ENCODE data around the gene DENND6A.
"Not testable (repeated sequence)": the region's sequence is repeated elsewhere in the genome, so short reads cannot be mapped to it uniquely, and the experiment has no call there.

The DENND6A gene

GRCh38 chr3:57624801-57625200 lies 68.1 kb downstream of the DENND6A start:
- no peak for DNase-seq

- no peak for DNase-seq
Observed at GRCh38 chr3:57622362-57622761, 70.5 kb downstream of the DENND6A start.

GRCh38 chr3:57617739-57618138 lies 75.1 kb downstream of the DENND6A start:
- DNase-seq: no peak

DNA sequence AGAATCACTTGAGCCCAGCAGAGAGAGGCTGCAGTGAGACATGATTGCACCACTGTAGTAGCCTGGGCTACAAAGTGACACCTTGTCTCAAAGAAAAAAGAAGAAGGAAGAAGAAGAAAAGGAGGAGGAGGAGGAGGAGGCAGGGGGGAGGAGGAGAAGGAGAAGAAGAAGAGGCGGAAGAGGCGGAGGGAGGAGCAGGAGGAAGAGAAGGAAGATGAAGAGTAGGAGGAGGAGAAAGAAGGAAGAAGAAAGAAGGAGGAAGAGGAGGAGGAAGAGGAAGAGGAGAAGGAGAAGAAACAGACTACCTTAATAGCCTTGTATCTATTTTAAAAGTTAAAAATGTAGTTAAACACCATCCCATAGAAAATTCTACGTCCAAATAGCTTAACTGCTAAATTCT lies 76.6 kb downstream of the DENND6A start:
- no peak for DNase-seq

DNA sequence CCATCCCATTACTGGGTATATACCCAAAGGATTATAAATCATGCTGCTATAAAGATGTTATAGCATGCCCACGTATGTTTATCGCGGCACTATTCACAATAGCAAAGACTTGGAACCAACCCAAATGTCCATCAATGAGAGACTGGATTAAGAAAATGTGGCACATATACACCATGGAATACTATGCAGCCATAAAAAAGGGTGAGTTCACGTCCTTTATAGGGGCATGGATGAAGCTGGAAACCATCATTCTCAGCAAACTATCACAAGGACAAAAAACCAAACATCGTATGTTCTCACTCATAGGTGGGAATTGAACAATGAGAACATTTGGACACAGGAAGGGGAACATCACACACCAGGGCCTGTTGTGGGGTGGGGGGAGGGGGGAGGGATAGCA lies 81.0 kb downstream of the DENND6A start:
- DNase-seq: not testable (repeated sequence)

GRCh38 chr3:57605683-57606082 lies 87.2 kb downstream of the DENND6A start:
- DNase-seq: no peak

DNA sequence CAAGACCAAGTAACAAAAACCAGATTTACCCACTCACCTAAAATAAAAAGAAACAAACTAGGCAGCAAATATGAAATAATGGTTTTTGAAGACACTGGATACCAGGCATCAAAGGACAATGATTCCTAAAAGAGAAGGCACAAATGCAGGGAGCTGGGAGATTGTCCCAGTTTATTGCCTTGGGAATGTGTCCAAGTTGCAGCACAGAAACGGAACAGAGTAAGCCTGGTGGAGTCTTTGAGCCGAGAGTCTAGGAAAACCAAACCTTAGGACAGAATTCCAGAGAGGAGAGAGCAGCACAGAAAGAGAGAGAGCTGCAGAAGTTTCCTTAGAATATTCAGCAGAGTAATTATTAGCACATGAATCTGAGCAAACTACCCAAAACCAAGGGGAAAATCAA lies 87.9 kb downstream of the DENND6A start:
- DNase-seq: no peak

DNA sequence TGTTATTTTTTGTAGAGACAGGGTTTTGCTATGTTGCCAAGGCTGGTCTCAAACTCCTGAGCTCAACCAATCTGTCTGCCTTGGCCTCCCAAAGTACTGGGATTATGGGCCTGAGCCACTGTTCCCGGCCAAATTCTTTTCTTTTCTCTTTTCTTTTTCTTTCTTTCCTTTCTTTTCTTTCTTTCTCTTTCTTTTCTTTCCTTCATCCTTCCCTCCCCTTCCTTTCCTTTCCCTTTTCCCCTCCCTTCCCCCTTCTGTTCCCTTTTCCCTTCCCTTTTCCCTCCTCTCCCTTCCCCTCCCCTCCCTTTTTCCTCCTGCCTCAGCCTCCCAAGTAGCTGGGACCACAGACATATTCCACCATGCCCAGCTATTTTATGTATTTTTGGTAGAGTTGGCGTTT lies 92.7 kb downstream of the DENND6A start:
- no peak for DNase-seq

DNA sequence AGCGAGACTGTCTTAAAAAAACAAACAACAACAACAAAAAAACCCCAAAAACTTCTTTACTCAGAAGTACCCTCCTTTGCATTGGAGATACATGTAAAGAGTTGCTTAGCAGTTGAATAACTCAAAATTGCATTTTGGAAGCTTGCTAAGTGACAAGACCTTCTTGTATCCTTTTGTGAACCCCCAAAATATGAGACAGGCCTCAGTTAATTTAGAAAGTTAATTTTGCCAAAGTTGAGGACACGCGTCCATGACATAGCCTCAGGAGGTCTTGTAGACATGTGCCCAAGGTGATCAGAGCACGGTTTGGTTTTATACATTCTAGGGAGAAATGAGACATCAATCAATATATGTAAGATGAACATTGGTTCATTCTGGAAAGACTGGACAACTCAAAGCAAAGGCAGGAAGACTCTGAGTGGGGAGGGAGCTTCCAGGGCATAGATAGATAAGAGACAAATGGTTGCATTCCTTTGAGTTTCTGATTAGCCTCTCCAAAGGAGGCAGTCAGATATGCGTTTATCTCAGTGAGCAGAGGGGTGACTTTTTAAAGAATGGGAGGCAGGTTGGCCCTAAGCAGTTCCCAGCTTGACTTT lies 94.0 kb downstream of the DENND6A start:
- peak; percentile 70 for DNase-seq

GRCh38 chr3:57597127-57597923 lies 95.6 kb downstream of the DENND6A start, which contains the start of gene ARF4:
TSS of gene ARF4 (minus strand) at chr3:57597344. CDS start at chr3:57597140, 204 bp downstream.
- peak; percentile 100 for DNase-seq

GRCh38 chr3:57596495-57597126 lies 96.3 kb downstream of the DENND6A start:
- DNase-seq: peak; percentile 94

DNA sequence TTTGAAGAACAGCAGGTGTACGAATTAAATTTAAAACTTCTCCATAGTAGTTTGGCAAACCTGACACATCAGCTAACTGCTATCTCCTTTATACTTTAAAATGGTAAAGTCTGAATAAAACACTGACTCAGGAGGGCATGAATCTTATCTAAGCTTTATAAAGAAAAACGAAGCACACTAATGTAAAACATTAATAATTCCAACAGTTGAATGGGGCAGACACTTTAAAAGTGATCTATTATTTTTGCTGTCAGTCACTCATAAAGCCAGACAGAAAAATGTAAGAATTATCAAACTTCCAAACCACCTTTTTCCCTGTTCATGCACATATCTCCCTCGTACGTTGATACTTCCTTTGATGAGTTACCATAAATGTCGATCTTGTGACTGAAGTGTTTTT lies 98.3 kb downstream of the DENND6A start:
- DNase-seq: no peak

GRCh38 chr3:57594144-57594543 lies 98.7 kb downstream of the DENND6A start:
- no peak for DNase-seq

GRCh38 chr3:57592306-57592705 lies 100.6 kb downstream of the DENND6A start:
- no peak for DNase-seq

GRCh38 chr3:57587905-57588304 lies 105.0 kb downstream of the DENND6A start:
- DNase-seq: no peak

- DNase-seq: no peak
Observed at GRCh38 chr3:57586778-57587177, 106.1 kb downstream of the DENND6A start.

GRCh38 chr3:57583544-57583943 lies 109.3 kb downstream of the DENND6A start:
- DNase-seq: no peak

- peak; percentile 36 for DNase-seq
Observed at GRCh38 chr3:57582474-57583168, 110.3 kb downstream of the DENND6A start.

DNA sequence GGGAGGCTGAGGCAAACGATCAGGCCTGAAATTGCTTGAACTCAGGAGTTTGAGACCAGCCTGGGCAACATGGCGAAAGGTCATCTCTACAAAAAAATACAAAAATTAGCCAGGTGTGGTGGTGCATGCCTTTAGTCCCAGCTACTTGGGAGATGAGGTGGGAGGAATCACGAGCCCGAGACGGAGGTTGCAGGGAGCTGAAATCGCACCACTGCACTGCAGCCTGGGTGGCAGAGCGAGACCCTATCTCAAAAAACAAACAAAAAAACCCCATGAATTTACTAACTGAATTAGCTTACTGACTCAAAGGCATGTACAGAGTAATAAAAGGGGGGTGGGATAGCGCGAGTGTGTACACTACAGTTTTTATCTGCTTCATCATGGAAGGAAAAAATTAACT lies 115.1 kb downstream of the DENND6A start:
- DNase-seq: no peak

- no peak for DNase-seq
Observed at GRCh38 chr3:57575966-57576626, 116.8 kb downstream of the DENND6A start.
